PC-3 (cell line): ENCODE data around the gene AFF3. TPM values are rescaled to one million over a fixed set of nuclear protein-coding genes. Genes with fewer than 3 reads are reported as not detected.

ENCODE experiments used
- ATAC-seq: fragments of 200-7000 bp; cut with Tn5 transposase; 2 replicates; pipeline ENCODE4 v1.9.1; 2020; ENCODE audit warnings: mild to moderate bottlenecking, moderate library complexity
- BruUV-seq: library from RNA; stranded (reverse); fragments of 400-500 nt; replicated peaks from 2 replicates; lab custom pipeline; 2021; lab: Mats Ljungman, UMichigan
- CTCF ChIA-PET: fragments of 300-600 bp; sonication (Branson Sonifier 250); formaldehyde crosslinking; loops from one replicate; lab custom pipeline; 2022; ENCODE audit warnings: antibody characterized with exemption; lab: Charles Lee
- POLR2A ChIA-PET: fragments of 300-600 bp; sonication (Branson Sonifier 250); formaldehyde crosslinking; loops from one replicate; lab custom pipeline; 2022; ENCODE audit warnings: antibody characterized with exemption; ENCODE audit not compliant: unreplicated experiment; lab: Charles Lee
- DNase-seq: peaks from one replicate; pipeline ENCODE4 v3.0.0-alpha.2; 2015
- H2AFZ ChIP-seq: fragments of 300-600 bp; sonication (generic); 2 replicates; pipeline ENCODE4 v1.6.0; 2016; ENCODE audit warnings: antibody characterized with exemption, low read length
- H3F3A ChIP-seq: fragments of 300-600 bp; sonication (generic); one replicate; pipeline ENCODE4 v1.6.0; 2017; ENCODE audit warnings: antibody characterized with exemption, low read length, control low read depth, mild to moderate bottlenecking; ENCODE audit not compliant: unreplicated experiment
- H3K27ac ChIP-seq: fragments of 300-600 bp; sonication (generic); 2 replicates; pipeline ENCODE4 v1.5.1; 2016; ENCODE audit warnings: mild to moderate bottlenecking, low read length
- H3K27me3 ChIP-seq: fragments of 300-600 bp; sonication (generic); 2 replicates; pipeline ENCODE4 v1.6.1; 2016; ENCODE audit warnings: low read length, mixed read lengths
- H3K36me3 ChIP-seq: fragments of 300-600 bp; sonication (generic); 2 replicates; pipeline ENCODE4 v1.6.1; 2016; ENCODE audit warnings: low read depth, mixed run types, low read length, mixed read lengths
- H3K4me1 ChIP-seq: fragments of 300-600 bp; sonication (generic); 2 replicates; pipeline ENCODE4 v1.5.1; 2016; ENCODE audit warnings: low read length; ENCODE audit not compliant: insufficient read depth
- H3K4me2 ChIP-seq: fragments of 300-600 bp; sonication (generic); 2 replicates; pipeline ENCODE4 v1.6.0; 2016; ENCODE audit warnings: low read length
- H3K4me3 ChIP-seq: fragments of 300-600 bp; sonication (generic); 2 replicates; pipeline ENCODE4 v1.5.1; 2016; ENCODE audit warnings: mild to moderate bottlenecking, low read length, mixed read lengths
- H3K79me2 ChIP-seq: fragments of 300-600 bp; sonication (generic); 2 replicates; pipeline ENCODE4 v1.6.1; 2017; ENCODE audit warnings: low read length, mixed read lengths
- H3K9ac ChIP-seq: fragments of 300-600 bp; sonication (generic); 2 replicates; pipeline ENCODE4 v1.6.0; 2016; ENCODE audit warnings: mild to moderate bottlenecking, low read length
- H3K9me2 ChIP-seq: fragments of 300-600 bp; sonication (generic); replicated peaks from 2 replicates; pipeline ENCODE4 v1.6.1; 2016; ENCODE audit warnings: mixed run types, low read length, mixed read lengths
- H3K9me3 ChIP-seq: fragments of 300-600 bp; sonication (generic); 2 replicates; pipeline ENCODE4 v1.6.1; 2016; ENCODE audit warnings: low read length, mixed read lengths
- H4K20me1 ChIP-seq: fragments of 300-600 bp; sonication (generic); 2 replicates; pipeline ENCODE4 v1.6.1; 2016; ENCODE audit warnings: low read length, mixed read lengths
- CTCF ChIP-seq: fragments of 300-600 bp; sonication (generic); conservative IDR thresholded peaks from 2 replicates; pipeline ENCODE4 v1.5.1; 2017; ENCODE audit warnings: antibody characterized with exemption, low read depth, mild to moderate bottlenecking, low read length
- EZH2 ChIP-seq: fragments of 300-600 bp; sonication (generic); IDR thresholded peaks from one replicate; pipeline ENCODE4 v1.6.1; 2017; ENCODE audit warnings: antibody characterized with exemption, mild to moderate bottlenecking, low read length; ENCODE audit not compliant: unreplicated experiment
- EZH2phosphoT487 ChIP-seq: fragments of 300-600 bp; sonication (generic); IDR thresholded peaks from 2 replicates; pipeline ENCODE4 v1.6.1; 2018; ENCODE audit warnings: mild to moderate bottlenecking, antibody characterized with exemption, low read length, borderline replicate concordance
- intact Hi-C: fragments of 100-400 bp; cut with micrococcal nuclease; formaldehyde crosslinking; loops from 2 replicates; pipeline ENCODE4 v1.9.0; 2023
- total RNA-seq: library from RNA; depleted of rRNA; stranded (reverse); fragments of >200 nt; gene quantifications from 2 replicates; pipeline ENCODE4 v1.2.3, GENCODE V29; 2014

The AFF3 gene
- total RNA-seq, 1 experiment from 2014 or later = 0.04 TPM

- Histone ChIP-seq H4K20me1 (no peaks in the 10 kb centered on the region), H3K36me3 (no peaks in the 10 kb centered on the region), H3K27ac (no peak overlapping the region), H3F3A (no peaks in the 10 kb centered on the region), H3K79me2 (no peaks in the 10 kb centered on the region), H3K4me1 (peaks cover 6% of the 10 kb centered on the region; the same call in 1 of the 2 replicates), H3K9me2 (no peaks in the 10 kb centered on the region), H3K9me3 (no peaks in the 10 kb centered on the region), H3K9ac (no peak overlapping the region), H3K27me3 (no peaks in the 10 kb centered on the region), H2AFZ (no peak overlapping the region), H3K4me2 (no peak overlapping the region), H3K4me3 (no peak overlapping the region)
- ATAC-seq (no peak), DNase-seq (no peak)
- TF ChIP-seq EZH2phosphoT487 = no peak
- TF ChIP-seq CTCF = no peak
- no peak for TF ChIP-seq EZH2
- intact Hi-C loops = no loop called here
- no TSS peak for BruUV-seq
- POLR2A ChIA-PET = no interaction called here
- CTCF ChIA-PET = no interaction called here
Observed at GRCh38 chr2:99677814-99678213, 464.6 kb downstream of the AFF3 start.

- BruUV-seq = no TSS peak
- CTCF ChIA-PET = no interaction called here
Observed at GRCh38 chr2:99675130-99675661, 467.2 kb downstream of the AFF3 start.

More at GRCh38 chr2:99675130-99675661, 467.2 kb downstream of the AFF3 start:
- Histone ChIP-seq H2AFZ (no peak overlapping the region), H3K4me1 (peaks cover 12% of the 10 kb centered on the region), H3K4me2 (no peak overlapping the region), H3K79me2 (no peaks in the 10 kb centered on the region), H3K9ac (no peak overlapping the region), H4K20me1 (no peaks in the 10 kb centered on the region), H3K36me3 (no peaks in the 10 kb centered on the region), H3K4me3 (no peak overlapping the region), H3K9me2 (no peaks in the 10 kb centered on the region), H3K9me3 (no peaks in the 10 kb centered on the region), H3K27me3 (no peaks in the 10 kb centered on the region), H3K27ac (no peak overlapping the region), H3F3A (no peaks in the 10 kb centered on the region)
- no peak for ATAC-seq
- no peak for TF ChIP-seq CTCF
- TF ChIP-seq EZH2phosphoT487 = no peak
- intact Hi-C loops = no loop called here
- DNase-seq = no peak
- POLR2A ChIA-PET = no interaction called here
